Colon (tissue), 2 donors: ENCODE measurements around the gene AMPD3.

ENCODE experiments used
- FAIRE-seq: peaks from 2 replicates; lab custom pipeline; 2012; peaks lifted over from hg19 to GRCh38; lab: Jason Lieb, UNC
- donor health status: control.
- donor health status: control.

The AMPD3 gene

DNA sequence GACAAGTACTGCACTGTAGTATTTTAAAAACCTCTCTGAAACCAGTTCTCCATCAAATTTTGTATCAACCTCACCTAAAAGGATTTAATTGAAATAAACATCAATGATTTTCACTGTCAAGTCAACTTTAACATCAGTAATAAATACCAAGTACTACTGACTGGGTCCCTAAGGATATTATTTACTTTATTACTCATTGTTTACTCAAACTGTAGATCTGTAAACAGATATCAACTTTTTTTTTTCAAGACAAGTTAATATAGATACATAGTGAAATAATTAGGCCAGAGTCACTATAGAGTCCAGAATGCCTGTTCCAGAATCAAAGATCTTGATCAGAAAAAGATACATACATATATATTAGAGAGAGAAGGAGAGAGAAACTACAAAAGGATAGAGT is 84.3 kb downstream of the AMPD3 start:
- FAIRE-seq = no peak

DNA sequence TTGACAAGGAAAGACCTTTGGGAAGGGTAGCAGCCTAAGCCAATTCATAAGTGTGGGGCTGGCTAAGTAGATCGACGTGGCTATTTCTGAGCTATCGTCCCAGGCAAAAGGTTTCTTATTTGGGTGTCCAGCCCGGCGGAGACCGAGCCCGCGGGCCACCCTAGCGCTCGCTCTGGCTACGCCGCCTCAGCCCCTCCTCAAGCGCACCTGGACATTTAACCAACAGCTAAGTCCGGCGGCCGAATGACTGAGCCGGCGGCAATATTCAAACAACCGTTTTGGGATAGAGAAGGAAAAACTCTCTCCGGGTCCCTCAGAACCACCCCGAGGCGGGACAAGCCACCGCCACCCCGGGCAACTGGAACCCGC is 85.5 kb downstream of the AMPD3 start:
- no peak for FAIRE-seq

DNA sequence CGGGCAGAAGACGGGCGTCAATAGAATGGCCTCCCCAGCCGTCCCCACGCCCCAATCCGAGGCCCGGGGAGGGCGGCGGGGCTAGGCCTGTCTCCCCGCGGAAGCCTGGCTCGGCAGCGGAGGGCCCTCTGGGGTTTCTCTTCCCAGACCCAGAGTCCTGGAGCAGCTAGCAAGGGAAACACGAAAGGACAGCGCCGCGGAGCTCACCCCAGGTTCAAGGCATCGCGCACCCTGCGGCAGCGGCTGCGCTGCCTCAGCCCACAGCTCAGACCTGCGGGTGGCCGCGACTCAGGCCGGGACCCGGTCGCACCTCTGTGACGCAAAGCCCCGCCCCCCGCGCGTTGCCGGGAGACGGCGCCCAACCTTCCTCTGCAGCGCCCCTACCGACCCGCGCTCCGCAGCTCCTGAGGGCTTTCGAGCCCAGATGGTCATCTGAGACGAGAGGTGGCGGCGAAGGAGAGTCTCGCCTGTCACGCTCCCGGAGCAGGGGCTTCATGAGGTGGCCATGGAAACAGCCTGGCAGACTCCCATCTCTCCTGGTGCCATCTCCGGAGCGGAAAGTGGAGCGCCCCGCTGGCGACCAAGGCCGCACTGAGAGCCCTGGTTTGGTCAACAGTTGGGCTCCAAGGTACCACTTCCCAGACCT is 86.0 kb downstream of the AMPD3 start, which contains the start of gene RNF141:
Gene RNF141, minus strand, starts transcription at position 273 of the 646 bp plus-strand sequence. CDS start 7,029 bp downstream, outside the sequence.
- FAIRE-seq = no peak

- FAIRE-seq = no peak
These were observed 86.5 kb downstream of the AMPD3 start for GRCh38 chr11:10541561-10541930.

DNA sequence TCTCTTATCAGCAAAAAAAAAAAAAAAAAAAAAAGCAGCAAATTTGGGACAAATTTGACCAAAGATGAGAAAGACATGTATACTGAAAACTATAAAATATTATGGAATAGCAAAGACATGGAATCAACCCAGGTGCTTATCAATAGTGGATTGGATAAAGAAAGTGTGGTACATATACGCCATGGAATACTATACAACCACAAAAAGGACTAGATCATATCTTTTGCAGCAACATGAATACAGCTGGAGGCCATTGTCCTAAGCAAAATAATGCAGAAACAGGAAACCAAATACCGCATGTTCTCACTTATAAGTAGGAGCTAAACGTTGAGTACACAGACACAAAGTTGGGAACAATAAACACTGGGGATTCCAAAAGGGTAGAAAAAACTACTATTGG is 87.7 kb downstream of the AMPD3 start:
- FAIRE-seq = no peak

GRCh38 chr11:10543782-10544181 is 88.7 kb downstream of the AMPD3 start:
- no peak for FAIRE-seq

DNA sequence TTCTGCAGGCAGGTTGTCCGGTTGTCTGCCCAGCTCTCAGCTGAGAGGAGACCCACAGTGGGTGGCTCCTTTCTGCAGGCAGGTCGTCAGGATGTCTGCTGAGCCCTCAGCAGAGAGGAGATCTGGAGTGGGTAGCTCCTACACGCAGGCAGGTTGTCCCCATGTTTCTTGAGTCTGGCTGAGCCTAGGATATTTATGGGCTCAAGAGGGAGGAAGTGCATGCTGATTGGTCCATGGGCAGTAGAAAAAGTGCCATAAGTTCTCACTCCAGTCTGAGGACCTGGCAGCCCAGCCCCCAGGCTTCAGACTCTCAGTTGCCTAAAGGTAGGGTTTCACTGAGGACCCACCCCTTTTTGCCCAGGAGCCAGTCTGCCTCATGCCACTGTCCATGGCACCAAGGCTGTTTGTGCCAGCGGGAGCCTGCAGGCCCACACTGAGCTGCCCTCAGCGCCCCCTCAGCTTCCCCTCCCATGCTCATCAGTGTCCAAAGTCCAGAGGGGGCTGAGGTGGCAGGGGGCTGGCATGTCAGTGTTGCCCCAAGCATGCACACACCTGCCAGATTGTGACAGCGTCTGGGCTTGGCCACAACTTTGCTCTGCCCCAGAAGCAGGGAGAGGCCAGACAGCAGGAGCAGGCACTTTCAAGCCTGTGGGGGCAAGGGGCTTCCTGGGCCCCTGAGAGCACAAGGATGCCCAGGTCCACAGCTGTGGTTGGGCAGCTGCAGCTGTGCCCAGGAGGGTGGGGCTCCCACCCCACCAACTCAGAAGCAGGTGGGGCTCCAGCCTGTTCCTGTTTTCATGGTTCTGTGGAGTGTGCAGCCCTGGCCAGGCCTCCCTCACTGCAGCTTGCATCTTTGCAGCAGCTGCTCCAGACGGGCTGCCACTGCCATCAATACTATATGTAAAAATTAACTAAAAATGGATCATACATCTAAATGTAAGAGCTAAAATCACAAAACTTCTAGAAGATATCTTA is 89.7 kb downstream of the AMPD3 start:
- no peak for FAIRE-seq

GRCh38 chr11:10550503-10551289 is 95.6 kb downstream of the AMPD3 start:
- no peak for FAIRE-seq

GRCh38 chr11:10551290-10551592 is 96.2 kb downstream of the AMPD3 start:
- FAIRE-seq = no peak

GRCh38 chr11:10551845-10552352 is 96.8 kb downstream of the AMPD3 start:
- FAIRE-seq = no peak

DNA sequence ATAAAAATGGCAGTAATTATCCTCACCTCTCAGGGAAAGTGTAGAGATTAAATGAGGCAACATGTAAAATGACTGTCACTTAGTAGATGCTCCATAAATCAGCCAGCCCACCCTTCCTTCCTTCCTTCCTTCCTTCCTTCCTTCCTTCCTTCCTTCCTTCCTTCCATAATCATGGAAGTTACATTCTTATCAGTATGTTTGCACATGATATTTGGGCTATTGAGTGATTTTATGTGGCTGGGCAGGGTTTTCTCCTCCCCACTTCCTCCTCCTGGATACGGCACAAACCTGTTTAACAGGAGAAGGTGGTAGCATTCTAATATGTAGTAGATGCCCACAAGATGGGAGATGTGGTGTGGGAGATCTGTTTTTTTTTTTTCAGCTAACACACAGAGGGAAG is 101.5 kb downstream of the AMPD3 start:
- no peak for FAIRE-seq
